Raji (cell line): ENCODE measurements around the gene CDHR5.

Source experiments
- POLR2A ChIP-seq: IDR thresholded peaks from 2 replicates; pipeline ENCODE4 v1.6.1; 2011; ENCODE audit warnings: low read depth, low read length, control low read depth; ENCODE audit not compliant: insufficient read depth

Gene CDHR5

DNA sequence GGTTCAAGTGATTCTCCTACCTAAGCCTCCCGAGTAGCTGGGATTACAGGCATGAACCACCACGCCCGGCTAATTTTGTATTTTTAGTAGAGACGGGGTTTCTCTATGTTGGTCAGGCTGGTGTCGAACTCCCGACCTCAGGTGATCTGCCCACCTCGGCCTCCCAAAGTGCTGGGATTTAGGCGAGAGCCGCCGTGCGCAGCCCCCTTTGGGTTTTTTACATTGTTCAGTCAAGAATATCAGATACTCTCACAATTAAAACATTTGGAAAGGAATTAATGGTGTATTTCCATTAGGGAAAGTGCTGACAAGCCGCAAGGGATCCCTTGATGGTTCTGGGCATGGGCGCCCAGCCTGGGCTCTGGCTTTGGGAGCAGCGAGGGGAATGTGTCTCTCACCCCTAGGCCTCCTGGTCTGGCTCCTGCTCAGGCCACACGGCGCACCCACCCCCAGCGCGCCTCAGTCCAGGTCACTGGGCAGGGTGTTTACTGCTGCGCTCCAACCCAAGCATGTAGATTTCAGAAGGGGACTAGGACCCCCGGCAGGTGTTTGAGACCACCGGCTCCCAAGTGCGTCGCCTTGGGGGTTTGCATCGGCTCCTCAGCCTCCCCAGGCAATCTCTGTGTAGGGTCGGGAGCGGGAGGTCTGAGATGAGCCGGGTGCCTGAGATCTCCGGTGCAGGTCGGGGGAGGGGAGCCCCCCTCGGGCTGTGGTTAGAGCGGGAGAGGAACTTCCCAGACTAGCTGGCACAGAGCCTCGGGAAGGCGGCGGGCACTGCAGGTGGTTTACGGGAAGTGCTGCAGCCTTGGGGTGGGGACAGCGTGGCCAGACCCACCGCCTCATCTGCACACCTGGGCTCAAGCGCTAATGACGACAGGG is 8.2 kb downstream of the CDHR5 start:
- no peak for TF ChIP-seq POLR2A

DNA sequence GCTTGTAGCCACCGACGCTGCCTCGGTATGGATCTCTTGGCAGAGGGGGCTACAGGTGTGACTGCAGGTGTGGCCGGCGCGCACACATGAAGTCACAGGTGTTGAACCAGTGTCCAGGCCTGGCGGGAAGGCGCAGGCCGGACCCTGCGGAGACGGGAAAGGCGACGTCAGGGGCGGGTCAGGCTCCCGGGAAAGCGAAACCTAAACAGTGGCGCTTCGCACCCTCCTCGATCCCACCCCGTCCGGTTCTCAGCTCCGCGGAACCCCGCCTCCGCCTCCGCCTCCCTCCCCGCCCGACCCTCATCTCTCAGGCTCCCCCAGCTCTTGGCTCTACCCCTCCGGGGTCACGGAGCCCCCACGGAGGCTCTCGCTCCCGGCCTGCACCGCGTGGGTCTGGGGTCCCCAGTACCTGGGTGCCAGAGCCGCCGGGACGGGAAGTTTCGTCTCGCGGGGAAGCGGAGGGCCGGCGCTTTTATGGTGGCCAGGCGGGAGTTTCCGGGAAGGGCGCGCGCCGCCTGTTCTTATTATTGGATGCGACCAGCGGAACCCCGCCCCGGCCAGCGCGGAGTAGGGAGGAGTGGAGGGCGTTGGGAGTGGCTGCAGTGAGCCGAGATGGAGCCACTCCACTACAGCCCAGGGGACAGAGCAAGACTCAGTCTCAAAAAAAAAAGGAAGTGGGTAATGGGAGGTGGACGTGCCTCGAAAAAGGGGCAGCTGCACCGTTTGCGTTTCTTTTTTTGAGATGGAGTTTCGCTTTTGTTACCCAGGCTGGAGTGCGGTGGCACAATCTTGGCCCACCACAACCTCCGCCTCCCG is 9.0 kb downstream of the CDHR5 start, which contains the start of gene IRF7:
IRF7 (minus strand) TSS at position 447 of the 816 bp plus-strand sequence. CDS start 586 bp downstream, outside the sequence.
- peak; percentile 69 for TF ChIP-seq POLR2A

GRCh38 chr11:614623-615503 is 9.9 kb downstream of the CDHR5 start:
- TF ChIP-seq POLR2A: no peak

- TF ChIP-seq POLR2A: no peak
These were observed 10.6 kb downstream of the CDHR5 start for GRCh38 chr11:614021-614622.

DNA sequence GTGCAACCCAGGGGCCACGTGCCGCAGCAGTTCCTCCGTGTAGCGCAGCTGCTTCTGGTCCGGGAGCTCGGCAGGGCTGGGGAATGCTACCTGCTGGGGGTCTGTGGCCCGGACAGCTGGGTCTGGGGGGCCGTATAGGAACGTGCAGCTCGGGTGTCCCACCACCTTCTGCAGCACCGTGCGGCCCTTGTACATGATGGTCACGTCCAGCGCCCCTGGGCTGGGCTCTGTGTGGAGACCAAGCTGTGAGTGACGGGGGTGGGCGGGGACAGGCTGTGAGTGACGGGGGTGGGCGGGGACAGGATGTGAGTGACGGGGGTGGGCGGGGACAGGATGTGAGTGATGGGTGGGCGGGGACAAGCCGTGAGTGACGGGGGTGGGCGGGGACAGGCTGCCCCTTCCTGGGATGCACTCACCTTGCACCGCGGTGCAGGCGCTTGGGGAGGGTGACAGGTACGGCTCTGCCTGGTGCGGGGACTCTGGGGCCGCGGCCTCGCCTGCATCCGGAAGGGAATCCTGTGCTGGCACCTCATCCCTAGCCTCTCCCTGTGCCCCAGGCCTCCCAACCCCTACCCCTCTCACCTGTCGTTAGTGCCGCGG is 11.3 kb downstream of the CDHR5 start:
- no peak for TF ChIP-seq POLR2A

- no peak for TF ChIP-seq POLR2A
These were observed 11.8 kb downstream of the CDHR5 start for GRCh38 chr11:612961-613300.

GRCh38 chr11:612201-612960 is 12.4 kb downstream of the CDHR5 start:
- no peak for TF ChIP-seq POLR2A

DNA sequence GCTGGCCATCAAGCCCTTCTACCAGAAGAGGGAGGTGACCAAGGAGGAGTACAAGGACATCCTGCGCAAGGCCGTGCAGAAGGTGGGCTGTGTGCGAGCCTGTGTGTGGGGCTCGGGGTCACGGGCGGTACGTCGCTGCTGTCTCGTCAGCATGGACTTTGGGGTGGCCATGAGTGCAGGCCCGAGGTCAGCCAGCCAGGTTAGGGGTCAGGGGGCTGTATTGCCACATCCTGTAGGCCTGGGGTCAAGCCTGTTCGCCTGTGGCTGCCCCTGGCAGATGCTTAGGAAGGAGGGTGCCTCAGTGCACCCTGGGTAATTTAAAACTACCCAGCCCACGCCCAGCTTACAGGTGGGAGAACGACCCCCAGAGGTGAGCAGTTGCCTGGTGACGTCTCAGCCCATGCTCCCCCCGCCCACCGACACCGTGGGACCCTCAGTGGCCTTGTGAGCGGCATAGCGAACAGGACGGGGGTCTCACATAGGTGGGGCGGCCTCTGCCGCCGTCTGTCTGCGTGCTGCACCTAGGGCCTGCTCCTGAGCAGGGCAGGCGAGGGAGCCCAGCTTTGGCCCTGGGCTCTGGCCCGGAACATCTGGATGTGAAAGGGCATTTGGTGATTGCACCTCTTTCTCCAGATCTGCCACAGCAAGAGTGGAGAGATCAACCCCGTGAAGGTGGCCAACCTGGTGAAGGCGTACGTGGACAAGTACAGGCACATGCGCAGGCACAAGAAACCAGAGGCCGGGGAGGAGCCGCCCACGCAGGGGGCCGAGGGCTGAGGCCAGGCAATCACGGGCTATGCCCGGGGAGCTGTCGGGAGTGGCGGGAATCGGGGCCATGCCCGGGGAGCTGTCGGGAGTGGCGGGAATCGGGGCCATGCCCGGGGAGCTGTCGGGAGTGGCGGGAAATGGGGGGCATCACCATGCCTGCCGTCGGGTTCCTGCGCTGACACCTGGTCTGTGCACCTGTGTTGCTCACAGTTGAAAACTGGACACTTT is 13.5 kb downstream of the CDHR5 start:
- no peak for TF ChIP-seq POLR2A

- TF ChIP-seq POLR2A: no peak
These were observed 14.5 kb downstream of the CDHR5 start for GRCh38 chr11:610146-610801.

DNA sequence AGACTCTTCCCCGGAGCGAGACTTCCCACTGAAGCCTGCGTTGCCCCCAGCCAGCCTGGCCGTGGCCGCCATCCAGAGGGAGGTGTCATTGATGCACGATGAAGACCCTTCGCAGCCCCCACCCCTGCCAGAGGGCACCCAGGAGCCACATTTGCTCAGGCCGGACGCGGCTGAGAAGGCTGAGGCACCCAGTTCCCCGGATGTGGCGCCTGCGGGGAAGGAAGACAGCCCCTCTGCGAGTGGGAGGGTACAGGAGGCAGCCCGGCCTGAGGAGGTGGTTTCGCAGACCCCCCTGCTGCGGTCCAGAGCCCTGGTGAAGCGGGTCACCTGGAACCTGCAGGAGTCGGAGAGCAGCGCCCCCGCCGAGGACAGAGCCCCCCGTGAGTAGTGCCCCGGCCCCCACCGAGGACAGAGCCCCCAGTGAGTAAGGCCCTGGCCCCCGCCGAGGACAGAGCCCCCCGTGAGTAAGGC is 15.4 kb downstream of the CDHR5 start:
- no peak for TF ChIP-seq POLR2A

GRCh38 chr11:608791-609251 is 15.9 kb downstream of the CDHR5 start:
- no peak for TF ChIP-seq POLR2A
